Measurements from ENCODE around the gene PHLPP1. TPM values are rescaled to one million over a fixed set of nuclear protein-coding genes. Genes with fewer than 3 reads are reported as not detected.

Gene PHLPP1
- polyA plus RNA-seq, 2 of the 4 experiments (the other 2 are of a cell fraction): 6.5 to 12.1 TPM

GRCh38 chr18:62959481-62959880 lies 244.1 kb downstream of the PHLPP1 start:
- 95% methylated on average over 3 of the region's 3 CpGs for WGBS (ENCODE audit: missing lambda C conversion rate)
- ChIA-PET POLR2A (no interaction called here), CTCF (interaction anchor here (3.0 kb wide), 1 partner anchor 23 kb away, joined by 13 read pairs; no protein-coding TSS in a partner anchor)
- Histone ChIP-seq H3K4me2 (no peak overlapping the region), H3K27ac (no peak overlapping the region), H3K4me1 (peaks cover 2% of the 10 kb centered on the region; the same call in 1 of the 3 replicates), H3K4me3 (no peak overlapping the region), H3K9me3 (no peaks in the 10 kb centered on the region)
- TF ChIP-seq, protein P1, sequence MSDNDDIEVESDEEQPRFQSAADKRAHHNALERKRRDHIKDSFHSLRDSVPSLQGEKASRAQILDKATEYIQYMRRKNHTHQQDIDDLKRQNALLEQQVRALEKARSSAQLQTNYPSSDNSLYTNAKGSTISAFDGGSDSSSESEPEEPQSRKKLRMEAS (IDR thresholded peaks at IDR 0.05): no peak
- no peak for TF ChIP-seq HEYL (CRISPR knock-in tag; IDR thresholded peaks at IDR 0.05)
- TF ChIP-seq RCOR1 (IDR thresholded peaks at IDR 0.05; ENCODE audit: low read depth, low read length): no peak
- TF ChIP-seq, protein P2, sequence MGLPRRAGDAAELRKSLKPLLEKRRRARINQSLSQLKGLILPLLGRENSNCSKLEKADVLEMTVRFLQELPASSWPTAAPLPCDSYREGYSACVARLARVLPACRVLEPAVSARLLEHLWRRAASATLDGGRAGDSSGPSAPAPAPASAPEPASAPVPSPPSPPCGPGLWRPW (IDR thresholded peaks at IDR 0.05): no peak
- no peak for TF ChIP-seq EHF (CRISPR knock-in tag; IDR thresholded peaks at IDR 0.05)
- no peak for TF ChIP-seq KDM1A (IDR thresholded peaks at IDR 0.05; ENCODE audit: low read depth)
- TF ChIP-seq CBX8 (IDR thresholded peaks at IDR 0.05): no peak
- TF ChIP-seq, protein P3, sequence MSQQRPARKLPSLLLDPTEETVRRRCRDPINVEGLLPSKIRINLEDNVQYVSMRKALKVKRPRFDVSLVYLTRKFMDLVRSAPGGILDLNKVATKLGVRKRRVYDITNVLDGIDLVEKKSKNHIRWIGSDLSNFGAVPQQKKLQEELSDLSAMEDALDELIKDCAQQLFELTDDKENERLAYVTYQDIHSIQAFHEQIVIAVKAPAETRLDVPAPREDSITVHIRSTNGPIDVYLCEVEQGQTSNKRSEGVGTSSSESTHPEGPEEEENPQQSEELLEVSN (IDR thresholded peaks at IDR 0.05; ENCODE audit: borderline replicate concordance, low read depth): no peak
- no peak for TF ChIP-seq HMGXB4 (CRISPR knock-in tag; IDR thresholded peaks at IDR 0.05; ENCODE audit: borderline replicate concordance)
- no peak for TF ChIP-seq CEBPB (IDR thresholded peaks at IDR 0.05)
- no peak for TF ChIP-seq HOXB5 (CRISPR knock-in tag; IDR thresholded peaks at IDR 0.05)
- no peak for TF ChIP-seq NPAS2 (CRISPR knock-in tag; IDR thresholded peaks at IDR 0.05; ENCODE audit: borderline replicate concordance)
- TF ChIP-seq RFX5 (IDR thresholded peaks at IDR 0.05): no peak
- TF ChIP-seq, protein P4, sequence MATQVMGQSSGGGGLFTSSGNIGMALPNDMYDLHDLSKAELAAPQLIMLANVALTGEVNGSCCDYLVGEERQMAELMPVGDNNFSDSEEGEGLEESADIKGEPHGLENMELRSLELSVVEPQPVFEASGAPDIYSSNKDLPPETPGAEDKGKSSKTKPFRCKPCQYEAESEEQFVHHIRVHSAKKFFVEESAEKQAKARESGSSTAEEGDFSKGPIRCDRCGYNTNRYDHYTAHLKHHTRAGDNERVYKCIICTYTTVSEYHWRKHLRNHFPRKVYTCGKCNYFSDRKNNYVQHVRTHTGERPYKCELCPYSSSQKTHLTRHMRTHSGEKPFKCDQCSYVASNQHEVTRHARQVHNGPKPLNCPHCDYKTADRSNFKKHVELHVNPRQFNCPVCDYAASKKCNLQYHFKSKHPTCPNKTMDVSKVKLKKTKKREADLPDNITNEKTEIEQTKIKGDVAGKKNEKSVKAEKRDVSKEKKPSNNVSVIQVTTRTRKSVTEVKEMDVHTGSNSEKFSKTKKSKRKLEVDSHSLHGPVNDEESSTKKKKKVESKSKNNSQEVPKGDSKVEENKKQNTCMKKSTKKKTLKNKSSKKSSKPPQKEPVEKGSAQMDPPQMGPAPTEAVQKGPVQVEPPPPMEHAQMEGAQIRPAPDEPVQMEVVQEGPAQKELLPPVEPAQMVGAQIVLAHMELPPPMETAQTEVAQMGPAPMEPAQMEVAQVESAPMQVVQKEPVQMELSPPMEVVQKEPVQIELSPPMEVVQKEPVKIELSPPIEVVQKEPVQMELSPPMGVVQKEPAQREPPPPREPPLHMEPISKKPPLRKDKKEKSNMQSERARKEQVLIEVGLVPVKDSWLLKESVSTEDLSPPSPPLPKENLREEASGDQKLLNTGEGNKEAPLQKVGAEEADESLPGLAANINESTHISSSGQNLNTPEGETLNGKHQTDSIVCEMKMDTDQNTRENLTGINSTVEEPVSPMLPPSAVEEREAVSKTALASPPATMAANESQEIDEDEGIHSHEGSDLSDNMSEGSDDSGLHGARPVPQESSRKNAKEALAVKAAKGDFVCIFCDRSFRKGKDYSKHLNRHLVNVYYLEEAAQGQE (IDR thresholded peaks at IDR 0.05): no peak
- no peak for TF ChIP-seq CHD2 (IDR thresholded peaks at IDR 0.05; ENCODE audit: low read length, partially characterized antibody)
- no peak for TF ChIP-seq ZNF302 (CRISPR knock-in tag; IDR thresholded peaks at IDR 0.05)
- TF ChIP-seq HOXB13 (CRISPR knock-in tag; IDR thresholded peaks at IDR 0.05; ENCODE audit: low read depth): no peak
- no peak for ATAC-seq
- FAIRE-seq: no peak
- no peak for DNase-seq (ENCODE audit: low read depth in 1 of 2, low spot score in 1 of 2)

DNA sequence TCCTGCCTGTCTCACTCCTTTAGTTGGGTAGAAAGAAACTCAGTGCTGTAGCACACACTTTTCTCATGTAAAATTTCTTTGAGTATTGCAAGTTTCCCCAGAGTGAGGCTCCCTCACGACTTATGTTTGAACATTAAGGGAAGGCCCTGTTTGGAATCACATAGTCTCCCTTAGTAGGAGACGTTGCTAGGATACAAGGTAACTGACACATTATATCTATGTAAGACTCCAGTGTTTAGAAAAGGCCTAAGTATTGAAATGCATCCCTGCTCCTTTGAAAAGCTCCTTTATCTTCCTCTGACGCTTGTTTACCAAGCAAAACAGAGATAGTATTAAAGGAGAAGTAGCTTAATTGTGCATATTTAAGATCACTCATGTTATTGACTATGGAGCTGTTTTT lies 248.2 kb downstream of the PHLPP1 start:
- Histone ChIP-seq H3K4me1 (no peaks in the 10 kb centered on the region), H3K9me3 (no peaks in the 10 kb centered on the region), H3K4me3 (no peak overlapping the region), H3K27ac (no peak overlapping the region), H3K4me2 (no peak overlapping the region)
- CTCF ChIA-PET: interaction anchor here (1.2 to 1.3 kb wide), 3 partner anchors 19 to 379 kb away, joined by 3 to 4 read pairs (median 4); partner anchors contain the start of gene PHLPP1
- TF ChIP-seq CEBPB (IDR thresholded peaks at IDR 0.05): no peak
- no peak for TF ChIP-seq EHMT2 (IDR thresholded peaks at IDR 0.05; ENCODE audit: low read depth)
- TF ChIP-seq ZFP36 (IDR thresholded peaks at IDR 0.05; ENCODE audit: borderline replicate concordance, partially characterized antibody): no peak
- no peak for TF ChIP-seq HEYL (CRISPR knock-in tag; IDR thresholded peaks at IDR 0.05)
- TF ChIP-seq CHD4 (IDR thresholded peaks at IDR 0.05; ENCODE audit: borderline replicate concordance): no peak
- TF ChIP-seq FOXS1 (CRISPR knock-in tag; IDR thresholded peaks at IDR 0.05): no peak
- no peak for TF ChIP-seq HOXB5 (CRISPR knock-in tag; IDR thresholded peaks at IDR 0.05)
- DNase-seq (ENCODE audit: low read depth in 1 of 2, low spot score in 1 of 2) (no peak), FAIRE-seq (no peak), ATAC-seq (no peak)
- POLR2A ChIA-PET: no interaction called here
- 63% methylated on average over 3 of the region's 3 CpGs for WGBS (ENCODE audit: missing lambda C conversion rate)
